Subcutaneous adipose tissue (tissue), 4 donors: ENCODE measurements around the gene KRT77. TPM values are rescaled to one million over a fixed set of nuclear protein-coding genes. Genes with fewer than 3 reads are reported as not detected.

Source experiments
- total RNA-seq, 4 donors: library from RNA; depleted of rRNA; stranded (reverse); fragments of >200 nt; gene quantifications; one replicate each; pipeline ENCODE4 v1.1.0, GENCODE V29; 2016
- TF ChIP-seq, protein P1 (sequence below): fragments of 450-650 bp; IDR thresholded peaks from one replicate; pipeline ENCODE4 v1.5.1; 2016; ENCODE audit warnings: low read depth, mild to moderate bottlenecking, control low read depth, antibody characterized with exemption, moderate library complexity

Gene KRT77
- total RNA-seq, 4 donors from 2014 or later: 0.17 to 1.5 TPM; not detected in 2

DNA sequence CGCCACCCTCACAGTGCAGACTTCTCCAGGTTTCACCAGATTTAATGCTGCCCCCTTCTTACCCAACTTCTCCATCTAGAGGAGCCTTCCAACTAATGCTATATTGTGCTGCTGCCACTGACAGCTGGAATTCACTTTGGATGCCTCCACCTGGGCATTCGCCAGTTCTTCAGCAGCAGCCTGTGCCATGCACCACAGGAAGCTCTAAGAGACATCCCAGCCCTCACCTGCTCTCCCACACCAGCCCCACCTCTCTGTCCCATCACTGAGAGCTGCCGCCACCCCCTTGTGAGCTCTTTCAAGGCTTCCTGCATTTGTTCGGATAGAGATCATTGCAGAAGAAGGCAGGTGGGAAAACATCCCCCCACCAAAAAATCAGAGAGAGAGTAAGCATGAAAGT is 46.7 kb downstream of the KRT77 start:
- TF ChIP-seq, protein P1, sequence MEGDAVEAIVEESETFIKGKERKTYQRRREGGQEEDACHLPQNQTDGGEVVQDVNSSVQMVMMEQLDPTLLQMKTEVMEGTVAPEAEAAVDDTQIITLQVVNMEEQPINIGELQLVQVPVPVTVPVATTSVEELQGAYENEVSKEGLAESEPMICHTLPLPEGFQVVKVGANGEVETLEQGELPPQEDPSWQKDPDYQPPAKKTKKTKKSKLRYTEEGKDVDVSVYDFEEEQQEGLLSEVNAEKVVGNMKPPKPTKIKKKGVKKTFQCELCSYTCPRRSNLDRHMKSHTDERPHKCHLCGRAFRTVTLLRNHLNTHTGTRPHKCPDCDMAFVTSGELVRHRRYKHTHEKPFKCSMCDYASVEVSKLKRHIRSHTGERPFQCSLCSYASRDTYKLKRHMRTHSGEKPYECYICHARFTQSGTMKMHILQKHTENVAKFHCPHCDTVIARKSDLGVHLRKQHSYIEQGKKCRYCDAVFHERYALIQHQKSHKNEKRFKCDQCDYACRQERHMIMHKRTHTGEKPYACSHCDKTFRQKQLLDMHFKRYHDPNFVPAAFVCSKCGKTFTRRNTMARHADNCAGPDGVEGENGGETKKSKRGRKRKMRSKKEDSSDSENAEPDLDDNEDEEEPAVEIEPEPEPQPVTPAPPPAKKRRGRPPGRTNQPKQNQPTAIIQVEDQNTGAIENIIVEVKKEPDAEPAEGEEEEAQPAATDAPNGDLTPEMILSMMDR: no peak

DNA sequence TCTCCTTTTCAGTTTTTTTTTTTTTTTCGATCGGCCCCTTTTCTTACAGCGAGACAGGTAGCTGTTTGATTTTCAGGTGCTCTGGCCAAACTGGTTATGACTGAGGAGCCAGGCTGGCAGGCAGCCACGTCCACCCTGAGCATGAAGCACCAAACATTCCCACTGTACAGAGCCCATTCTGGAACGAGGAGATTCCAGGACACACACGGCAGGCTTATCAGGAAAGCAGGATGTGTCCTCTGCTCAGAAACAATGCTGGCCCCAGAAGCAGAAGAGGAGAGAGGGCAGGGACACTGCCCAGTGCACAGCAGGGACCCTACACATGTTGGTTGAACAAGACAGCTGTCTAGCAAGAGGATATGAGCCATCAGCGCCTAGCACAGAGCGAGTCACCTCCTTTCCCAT is 47.6 kb downstream of the KRT77 start:
- TF ChIP-seq, protein P1: no peak

DNA sequence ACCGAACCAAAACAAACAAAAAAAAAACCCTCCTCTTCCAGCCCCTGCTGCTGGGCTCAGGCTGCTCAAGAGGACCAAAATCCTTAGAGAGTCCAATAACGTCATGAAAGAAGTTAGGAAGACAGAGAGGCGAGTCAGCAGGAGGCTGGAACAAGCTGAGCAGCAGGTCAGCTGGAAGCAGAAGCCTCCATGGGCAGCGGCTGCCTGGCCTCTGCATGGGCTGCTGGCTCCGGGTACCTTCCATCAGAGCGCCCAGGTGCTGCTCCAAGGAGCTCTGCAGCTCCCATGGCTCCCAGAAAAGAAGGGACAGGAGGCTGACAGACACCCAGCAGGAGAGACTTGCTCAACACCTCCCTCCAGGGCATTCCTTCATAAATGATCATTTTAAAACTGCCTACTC is 48.1 kb downstream of the KRT77 start:
- TF ChIP-seq, protein P1: no peak

DNA sequence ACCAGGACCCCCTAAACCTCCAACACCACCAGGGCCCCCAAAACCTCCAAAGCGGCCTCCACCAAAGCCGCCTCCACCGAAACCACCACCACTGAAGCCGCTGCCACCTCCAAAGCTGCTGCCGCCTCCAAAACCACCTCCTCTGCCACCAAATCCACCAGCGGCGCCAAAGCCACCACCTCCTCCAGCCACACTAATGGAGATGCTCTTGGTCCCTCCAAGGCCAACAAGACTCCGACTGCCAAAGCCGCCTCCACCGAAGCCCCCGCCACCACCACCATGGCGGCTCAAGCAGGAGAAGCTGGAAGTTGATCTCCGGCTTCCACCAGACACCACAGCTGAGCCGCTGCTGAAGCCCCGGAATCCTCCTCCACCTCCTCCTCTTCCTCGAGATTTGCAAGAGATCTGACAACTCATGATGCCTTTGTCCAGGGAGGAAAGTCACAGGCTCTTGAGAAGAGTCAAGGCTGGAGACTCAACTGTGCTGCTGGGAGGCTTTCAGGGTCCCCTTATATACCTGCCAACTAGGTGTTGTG is 51.5 kb downstream of the KRT77 start, which contains the start of gene KRT2:
KRT2 (minus strand) TSS at position 486 of the 536 bp plus-strand sequence; CDS start at position 417, 69 bp downstream.
- TF ChIP-seq, protein P1: no peak

DNA sequence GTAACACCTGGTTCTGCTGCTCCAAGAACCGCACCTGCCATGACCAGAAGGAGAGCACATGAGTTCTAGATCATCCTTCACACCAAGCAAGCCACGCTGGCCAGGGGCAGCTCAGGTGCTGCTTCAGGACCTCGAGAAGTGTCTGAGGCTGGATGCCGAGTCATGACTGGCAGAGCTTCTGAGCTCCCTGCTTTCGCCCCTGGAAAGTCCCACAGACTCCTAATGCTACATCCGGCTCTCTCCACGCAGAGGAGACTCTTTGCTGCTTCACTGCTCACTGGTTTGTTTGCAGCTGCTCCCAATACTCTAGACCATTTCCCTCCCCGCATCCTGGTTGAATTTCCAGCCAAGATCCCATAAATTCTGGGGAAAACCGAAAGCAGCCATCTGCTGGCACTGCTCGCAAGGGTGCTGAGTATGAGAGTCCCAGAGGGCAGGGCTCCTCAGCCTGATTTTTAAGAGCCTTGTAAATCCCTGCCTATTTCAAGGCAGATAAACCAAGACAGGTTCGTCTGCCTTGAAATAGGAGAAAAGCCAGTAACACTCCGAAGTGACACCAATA is 52.7 kb downstream of the KRT77 start:
- TF ChIP-seq, protein P1: no peak

DNA sequence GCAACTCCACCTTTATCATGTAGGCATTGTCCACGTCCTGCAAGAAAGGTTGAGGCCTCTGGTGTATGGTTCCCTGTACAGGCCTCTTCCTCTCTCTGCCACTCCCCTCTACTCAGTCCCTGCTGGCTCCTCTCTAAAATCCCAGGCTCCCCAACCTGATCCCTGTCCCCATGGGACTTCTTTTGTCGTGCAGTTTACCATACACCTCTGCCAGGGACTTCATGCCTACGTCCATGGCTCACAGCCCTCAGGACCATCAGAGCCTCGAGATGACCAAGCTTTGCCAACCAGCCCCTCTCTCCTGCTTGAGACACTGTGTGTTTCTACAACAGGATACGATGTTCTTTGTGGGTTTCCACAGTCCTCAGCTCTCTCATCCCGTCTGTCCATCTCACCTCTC is 54.3 kb downstream of the KRT77 start:
- TF ChIP-seq, protein P1: no peak

DNA sequence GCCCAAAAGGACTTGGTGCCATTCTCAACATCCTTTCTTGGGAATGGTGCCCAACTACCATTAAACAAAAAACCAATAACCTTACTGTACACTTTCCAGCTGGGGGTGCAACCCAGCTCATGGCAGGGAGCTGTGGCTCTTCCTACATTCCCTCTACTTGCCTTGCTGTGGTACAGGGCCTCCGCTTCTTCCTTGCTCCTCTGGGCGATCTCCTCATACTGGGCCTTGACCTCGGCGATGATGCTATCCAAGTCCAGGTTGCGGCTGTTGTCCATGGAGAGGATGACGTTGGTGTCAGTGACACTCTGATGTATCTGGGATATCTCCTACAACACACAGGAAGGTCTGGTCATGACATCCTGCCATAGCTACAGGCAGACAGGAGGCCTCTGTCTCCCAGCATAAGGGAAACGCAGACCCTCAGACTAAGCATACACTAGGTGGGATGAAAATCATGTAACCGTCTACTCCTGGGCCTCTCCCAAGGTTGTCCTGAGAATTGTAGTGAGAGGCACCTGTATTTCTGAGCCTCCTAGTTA is 55.2 kb downstream of the KRT77 start:
- TF ChIP-seq, protein P1: no peak
